Tibial nerve (tissue), 4 donors: ENCODE measurements around the gene ASCL4.

Source experiments
- CTCF ChIP-seq, 5 experiments: fragments of 200-600 bp in 3 of 5; fragments of 450-650 bp in 2 of 5; sonication (generic) in 3 of 5; IDR thresholded peaks; one replicate each; pipeline ENCODE4 v1.5.1; 2016 to 2019; ENCODE audit warnings: antibody characterized with exemption in 5 of 5, mild to moderate bottlenecking in 3 of 5, moderate library complexity in 2 of 5
- EP300 ChIP-seq, 2 donors: sonication (generic); formaldehyde crosslinking; IDR thresholded peaks; one replicate each; pipeline ENCODE4 v1.6.1; 2017; ENCODE audit warnings: antibody characterized with exemption in 2 of 2, mild to moderate bottlenecking in 1 of 2
- POLR2A ChIP-seq, 2 donors: fragments of 450-650 bp; IDR thresholded peaks; one replicate each; pipeline ENCODE4 v1.6.1; 2017; ENCODE audit warnings: antibody characterized with exemption in 2 of 2, mild to moderate bottlenecking in 2 of 2, moderate library complexity in 2 of 2

DNA sequence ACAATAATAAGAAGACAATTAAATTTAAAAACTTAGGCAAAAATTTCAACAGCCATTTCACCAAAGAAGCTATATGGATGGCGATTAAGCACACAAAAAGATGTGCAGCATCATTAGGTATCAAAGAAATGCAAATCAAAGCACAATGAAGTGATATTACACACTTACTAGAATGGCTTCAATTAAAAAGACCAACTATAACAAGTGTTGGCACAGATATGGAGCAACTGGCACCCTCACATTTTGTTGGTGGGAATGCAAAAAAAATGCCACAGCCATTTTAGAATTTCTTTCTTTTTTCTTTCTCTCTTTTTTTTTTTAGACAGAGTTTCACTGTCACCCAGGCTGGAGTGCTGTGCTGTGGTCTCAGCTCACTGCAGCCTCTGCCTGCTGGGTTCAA, 11.6 kb upstream of the ASCL4 start:
- TF ChIP-seq POLR2A (IDR thresholded peaks at IDR 0.05) (no peak), CTCF (IDR thresholded peaks at IDR 0.05) (no peak), EP300 (IDR thresholded peaks at IDR 0.05) (no peak)
